ENCODE data around the gene DHRSX.

GRCh38 chrX:2430265-2430825 is 70.4 kb downstream of the DHRSX start:
- TF ChIP-seq CTCF (IDR thresholded peaks at IDR 0.05; ENCODE audit: low read depth, low read length, poor library complexity, severe bottlenecking) (no peak), EZH2phosphoT487 (IDR thresholded peaks at IDR 0.05; ENCODE audit: borderline replicate concordance, low read length) (no peak)
